Heart left ventricle (tissue), 16 donors: Measurements from ENCODE around the gene ATXN1. TPM values are rescaled to one million over a fixed set of nuclear protein-coding genes. Genes with fewer than 3 reads are reported as not detected.

Source experiments
- ATAC-seq, 4 donors: fragments of 200-7000 bp; cut with Tn5 transposase; one replicate each; pipeline ENCODE4 v1.9.1; 2020 to 2022; ENCODE audit warnings: moderate library complexity in 4 of 4, mild to moderate bottlenecking in 3 of 4, moderate number of reproducible peaks in 1 of 4
- DNase-seq, 5 donors: peaks; one replicate each; pipeline ENCODE4 v3.0.0-alpha.2; 2020
- H3K27ac ChIP-seq, 12 donors: fragments of 200-600 bp; sonication (generic) in 4 of 12; one replicate each; pipeline versions ENCODE4 v1.5.0 to v1.8.0; 2016 to 2022; ENCODE audit warnings: mild to moderate bottlenecking in 2 of 12
- H3K27me3 ChIP-seq, 9 donors: fragments of 200-600 bp; sonication (generic) in 2 of 9; one replicate each; pipeline versions ENCODE4 v1.5.1 to v1.8.0; 2016 to 2022; ENCODE audit warnings: mild to moderate bottlenecking in 3 of 9
- H3K36me3 ChIP-seq, 9 donors: fragments of 200-600 bp; sonication (generic) in 2 of 9; one replicate each; pipeline versions ENCODE4 v1.5.0 to v1.8.0; 2018 to 2022; ENCODE audit warnings: mild to moderate bottlenecking in 2 of 9
- H3K4me1 ChIP-seq, 12 donors: fragments of 200-600 bp; sonication (generic) in 4 of 12; one replicate each; pipeline versions ENCODE4 v1.5.0 to v1.8.0; 2016 to 2022; ENCODE audit warnings: mild to moderate bottlenecking in 3 of 12
- H3K4me3 ChIP-seq, 12 donors: fragments of 200-600 bp; sonication (generic) in 4 of 12; one replicate each; pipeline versions ENCODE4 v1.5.0 to v1.8.0; 2017 to 2022; ENCODE audit warnings: mild to moderate bottlenecking in 9 of 12, moderate library complexity in 4 of 12
- H3K9me3 ChIP-seq, 12 donors: fragments of 200-600 bp; sonication (generic) in 4 of 12; one replicate each; pipeline versions ENCODE4 v1.5.0 to v1.8.0; 2016 to 2022; ENCODE audit warnings: mild to moderate bottlenecking in 1 of 12
- POLR2A ChIP-seq, 2 donors: fragments of 450-650 bp; IDR thresholded peaks; one replicate each; pipeline ENCODE4 v1.6.1; 2017; ENCODE audit warnings: antibody characterized with exemption in 2 of 2, mild to moderate bottlenecking in 2 of 2, moderate library complexity in 2 of 2
- WGBS, 4 donors: extraction: QIAGEN DNeasy Blood & Tissue Kit in 2 of 4; methylation state at CpG; one replicate each; pipeline versions ENCODE4 v1.1.5 to v1.1.7; 2013 to 2018; 5-methylcytosine and 5-hydroxymethylcytosine counted together
- intact Hi-C, 10 donors: fragments of 100-400 bp; cut with DNase I; formaldehyde crosslinking; loops; one replicate each; pipeline versions ENCODE4 v1.11.1 to v1.14.2; 2022
- polyA plus RNA-seq, 2 donors: library from polyadenylated mRNA; stranded (reverse); fragments of 200-250 nt; gene quantifications; one replicate each; pipeline ENCODE4 v1.2.3, GENCODE V29; 2013
- total RNA-seq, 9 donors: library from RNA; depleted of rRNA in 2 of 9; stranded (reverse); fragments of >200 nt in 2 of 9; fragmentation: NEBNext Ultra II Directional in 3 of 9; extraction: Animal tissue kit (Norgen Biotek cat#: 25700) in 3 of 9; gene quantifications; one replicate each; pipeline versions ENCODE4 v1.1.0 to v1.2.4, GENCODE V29; 2016 to 2023
- TF ChIP-seq, protein P1 (sequence below), 12 donors: fragments of 200-600 bp; sonication (generic) in 4 of 12; IDR thresholded peaks; one replicate each; pipeline versions ENCODE4 v1.5.0 to v1.8.0; 2018 to 2022; ENCODE audit warnings: antibody characterized with exemption in 12 of 12, mild to moderate bottlenecking in 5 of 12
- donor health status: ischemic (EF 13 %, LVEDD 7.1; RV severe dilation, severe dysfunction).
- donor health status: healthy with polysubstance abuse.
- donor health status: DM: no; HTN: yes; CAD: no.
- donor health status: DM: no; HTN: no; CAD: no.
- donor health status: ischemic (EF 25% LVEDD 6.9; RV normal size, moderate dysfunction).
- donor health status: ischemic (EF 25% LVEDD 5.7; RV mildly dilated, moderate dysfunction).
- donor health status: healthy.
- donor health status: DM: yes; HTN: yes; CAD: no.
- donor health status: ischemic (EF 35%, LVEDD 5.7; RV mildly dilated, moderate dysfunction).
- donor health status: nonischemic (EF 11% LVEDD 7.7; RV severe dilation, severe dysfunction).
- donor health status: DM: yes; HTN: yes; CAD: no.
- donor health status: PGD.
- donor health status: ischemic (EF 29% LVEDD 5.4; RV normal size, mild dysfunction).
- donor health status: nonischemic (EF 23%, LVEDD 6.1; RV moderate dilation, normal function).

Gene ATXN1
- total and polyA plus RNA-seq, 11 donors: 8.7 to 51.8 (median 36.0) TPM

DNA sequence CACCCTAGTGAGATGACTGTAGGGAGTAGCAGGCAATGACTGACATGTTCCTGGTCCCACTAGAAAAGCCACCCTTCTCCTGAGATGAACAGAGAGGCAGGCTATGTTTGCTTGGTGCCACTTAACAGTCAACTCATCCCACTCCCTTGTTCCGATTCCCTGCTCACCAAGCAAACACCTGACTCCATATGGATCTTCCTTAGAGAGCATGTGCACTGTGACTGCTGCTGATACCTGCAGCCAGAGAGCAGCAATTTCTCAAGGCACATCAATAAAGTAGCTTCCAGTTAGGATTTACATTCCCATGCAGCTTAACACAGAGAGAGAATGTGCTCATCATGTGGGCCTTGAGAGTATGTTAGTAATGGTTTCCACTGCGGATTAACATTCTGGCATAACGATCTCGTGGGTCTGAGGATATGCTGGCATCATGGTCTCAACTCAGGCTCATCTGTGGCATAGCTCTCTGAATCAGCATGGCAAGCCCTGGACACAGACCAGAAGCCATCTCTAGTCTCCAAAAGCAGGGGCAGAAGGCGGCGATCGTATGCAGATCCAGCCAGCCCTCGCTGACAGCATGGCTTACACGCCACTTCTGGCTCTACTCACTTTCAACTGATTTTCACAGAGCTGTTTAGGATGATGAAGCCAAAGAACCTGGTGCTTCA lies 43.9 kb downstream of the ATXN1 start:
- Histone ChIP-seq H3K27me3 (no peaks in the 10 kb centered on the region), H3K4me3 (no peak overlapping the region), H3K27ac (peak overlapping the region in 1 of 12 donors; percentile 32), H3K9me3 (no peaks in the 10 kb centered on the region), H3K36me3 (no peaks in the 10 kb centered on the region), H3K4me1 (peaks cover 0 to 41% (median 20%) of the 10 kb centered on the region in 12 donors)
- intact Hi-C loops: no loop called here
- no peak for ATAC-seq
- DNase-seq: no peak
- 90 to 98% (median 93%) methylated on average over 9 of the region's 9 CpGs for WGBS, 4 donors
- TF ChIP-seq POLR2A (IDR thresholded peaks at IDR 0.05): no peak
- TF ChIP-seq, protein P1, sequence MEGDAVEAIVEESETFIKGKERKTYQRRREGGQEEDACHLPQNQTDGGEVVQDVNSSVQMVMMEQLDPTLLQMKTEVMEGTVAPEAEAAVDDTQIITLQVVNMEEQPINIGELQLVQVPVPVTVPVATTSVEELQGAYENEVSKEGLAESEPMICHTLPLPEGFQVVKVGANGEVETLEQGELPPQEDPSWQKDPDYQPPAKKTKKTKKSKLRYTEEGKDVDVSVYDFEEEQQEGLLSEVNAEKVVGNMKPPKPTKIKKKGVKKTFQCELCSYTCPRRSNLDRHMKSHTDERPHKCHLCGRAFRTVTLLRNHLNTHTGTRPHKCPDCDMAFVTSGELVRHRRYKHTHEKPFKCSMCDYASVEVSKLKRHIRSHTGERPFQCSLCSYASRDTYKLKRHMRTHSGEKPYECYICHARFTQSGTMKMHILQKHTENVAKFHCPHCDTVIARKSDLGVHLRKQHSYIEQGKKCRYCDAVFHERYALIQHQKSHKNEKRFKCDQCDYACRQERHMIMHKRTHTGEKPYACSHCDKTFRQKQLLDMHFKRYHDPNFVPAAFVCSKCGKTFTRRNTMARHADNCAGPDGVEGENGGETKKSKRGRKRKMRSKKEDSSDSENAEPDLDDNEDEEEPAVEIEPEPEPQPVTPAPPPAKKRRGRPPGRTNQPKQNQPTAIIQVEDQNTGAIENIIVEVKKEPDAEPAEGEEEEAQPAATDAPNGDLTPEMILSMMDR (IDR thresholded peaks at IDR 0.05): no peak

DNA sequence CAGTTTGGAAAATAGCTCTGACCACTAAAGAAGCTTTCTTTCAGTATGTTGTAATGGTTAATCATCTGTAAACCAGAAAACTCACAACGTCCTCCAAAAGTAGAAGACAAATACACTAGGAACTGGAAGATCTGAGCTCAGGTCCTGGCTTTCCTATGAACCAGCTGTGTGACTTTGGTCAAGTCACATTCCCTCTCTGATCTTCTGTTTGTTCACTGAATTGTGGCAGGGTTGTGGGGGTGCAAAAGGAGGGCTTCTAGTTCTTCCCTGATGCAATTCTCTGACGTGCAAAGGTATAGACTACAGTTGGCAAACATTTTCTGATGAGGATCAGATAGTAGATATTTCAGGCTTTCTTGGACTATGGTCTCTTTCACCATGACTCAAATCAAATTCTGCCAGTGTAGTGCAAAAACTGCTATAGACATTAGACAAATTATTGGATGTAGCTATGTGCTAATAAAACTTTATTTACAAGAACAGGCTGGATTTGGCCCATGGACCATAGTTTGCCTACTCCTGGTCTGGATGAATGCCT lies 44.9 kb downstream of the ATXN1 start:
- H3K4me1 ChIP-seq: peaks cover 0 to 52% (median 22%) of the 10 kb centered on the region in 12 donors
- 87 to 95% (median 88%) methylated on average over 2 of the region's 2 CpGs for WGBS, 4 donors

DNA sequence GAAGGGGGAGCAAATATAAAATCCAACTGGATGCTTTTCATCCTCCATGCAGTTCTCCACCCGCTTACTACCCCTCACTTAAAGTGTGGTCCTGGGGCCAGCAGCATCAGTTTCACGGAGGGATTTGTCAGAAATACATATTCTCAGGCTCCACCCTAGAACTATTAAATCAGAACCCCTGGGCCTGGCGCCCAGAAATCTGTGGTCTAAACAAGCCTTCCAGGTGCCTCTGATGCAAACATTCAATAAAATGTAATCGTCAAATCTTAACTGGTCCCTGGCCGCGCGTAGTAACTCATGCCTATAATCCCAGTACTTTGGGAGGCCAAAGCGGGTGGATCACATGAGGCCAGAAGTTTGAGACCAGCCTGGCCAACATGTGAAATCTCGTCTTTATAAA lies 47.7 kb downstream of the ATXN1 start:
- no peak for ATAC-seq

More for the DNA sequence above, 44.9 kb downstream of the ATXN1 start:
- Histone ChIP-seq H3K27ac (no peak overlapping the region), H3K4me3 (no peak overlapping the region), H3K27me3 (no peaks in the 10 kb centered on the region), H3K9me3 (no peaks in the 10 kb centered on the region), H3K36me3 (no peaks in the 10 kb centered on the region)
- no peak for ATAC-seq
- DNase-seq: no peak
- intact Hi-C loops: no loop called here
- no peak for TF ChIP-seq POLR2A (IDR thresholded peaks at IDR 0.05)
- TF ChIP-seq, protein P1 (IDR thresholded peaks at IDR 0.05): no peak

DNA sequence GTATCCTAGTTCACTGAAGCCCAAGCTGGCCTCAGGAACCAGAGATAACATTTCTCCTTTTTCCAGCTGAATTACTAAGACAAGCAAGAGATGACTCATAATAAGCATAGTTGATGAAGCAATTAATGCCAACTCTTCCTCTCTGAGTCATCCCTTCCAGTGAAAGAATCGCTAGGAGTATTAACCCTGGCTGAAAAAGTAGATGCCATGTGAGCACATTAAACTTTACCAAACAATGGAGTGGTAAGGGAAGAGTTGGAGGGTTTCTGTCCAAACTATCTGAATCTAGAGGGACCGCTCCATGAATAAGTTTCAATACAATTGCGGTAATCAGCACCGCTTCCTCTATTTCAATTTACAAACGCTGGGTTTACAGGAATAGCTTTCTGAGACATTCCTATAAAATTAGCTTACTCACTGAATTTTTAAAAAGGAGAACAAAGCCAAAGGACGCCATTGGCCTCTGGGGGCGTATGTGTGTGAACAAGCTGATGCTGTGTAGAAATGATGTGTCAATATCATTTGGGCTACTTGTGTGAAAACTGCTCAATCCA lies 48.3 kb downstream of the ATXN1 start:
- 51 to 61% (median 60%) methylated on average over 7 of the region's 7 CpGs for WGBS, 4 donors
- peak overlapping the region in 10 of 12 donors; percentile 8 to 90 (median 44) for H3K27ac ChIP-seq

More for the DNA sequence above, 47.7 kb downstream of the ATXN1 start:
- Histone ChIP-seq H3K4me1 (peaks cover 0 to 54% (median 18%) of the 10 kb centered on the region in 12 donors), H3K9me3 (no peaks in the 10 kb centered on the region), H3K27me3 (no peaks in the 10 kb centered on the region), H3K4me3 (no peak overlapping the region), H3K36me3 (no peaks in the 10 kb centered on the region), H3K27ac (peak overlapping the region in 6 of 12 donors; percentile 17 to 90 (median 54))
- no peak for DNase-seq
- 92 to 98% (median 93%) methylated on average over 9 of the region's 9 CpGs for WGBS, 4 donors
- intact Hi-C loops: no loop called here
- TF ChIP-seq, protein P1 (IDR thresholded peaks at IDR 0.05): no peak

More for the DNA sequence above, 48.3 kb downstream of the ATXN1 start:
- peak in 3 of 5 donors; percentile 34 to 54 (median 48) for DNase-seq
- Histone ChIP-seq H3K27me3 (no peaks in the 10 kb centered on the region), H3K4me1 (peaks cover 0 to 54% (median 16%) of the 10 kb centered on the region in 12 donors), H3K4me3 (peak overlapping the region in 5 of 12 donors; percentile 8 to 40 (median 27)), H3K36me3 (no peaks in the 10 kb centered on the region), H3K9me3 (no peaks in the 10 kb centered on the region)
- no peak for TF ChIP-seq POLR2A (IDR thresholded peaks at IDR 0.05)
- TF ChIP-seq, protein P1 (IDR thresholded peaks at IDR 0.05): peak in 6 of 12 donors; percentile 8 to 40 (median 27)
- peak; percentile 17 to 88 (median 82) for ATAC-seq
- intact Hi-C loops: no loop called here
